GM23338 (cell line): ENCODE results near the gene USP6NL. TPM values are rescaled to one million over a fixed set of nuclear protein-coding genes. Genes with fewer than 3 reads are reported as not detected.

Source experiments
- ATAC-seq: fragments of 200-7000 bp; cut with Tn5 transposase; 3 replicates; pipeline ENCODE4 v1.9.1; 2020
- DNase-seq: peaks from one replicate; pipeline ENCODE4 v3.0.0-alpha.2; 2015; ENCODE audit warnings: low spot score
- H2AFZ ChIP-seq: fragments of 200-600 bp; sonication (generic); 2 replicates; pipeline ENCODE4 v1.8.0; 2016; ENCODE audit warnings: antibody characterized with exemption, mild to moderate bottlenecking, moderate library complexity
- H3F3A ChIP-seq: fragments of 200-600 bp; sonication (generic); replicated peaks from 2 replicates; pipeline ENCODE4 v1.8.0; 2017; ENCODE audit warnings: antibody characterized with exemption, mixed run types, low read depth
- H3K27ac ChIP-seq: fragments of 200-600 bp; sonication (generic); 2 replicates; pipeline ENCODE4 v1.6.1; 2016; ENCODE audit warnings: low read depth
- H3K27me3 ChIP-seq: fragments of 200-600 bp; sonication (generic); 2 replicates; pipeline ENCODE4 v1.8.0; 2016; ENCODE audit warnings: mild to moderate bottlenecking, mixed run types, moderate library complexity; ENCODE audit not compliant: insufficient read depth
- H3K36me3 ChIP-seq: fragments of 200-600 bp; sonication (generic); 2 replicates; pipeline ENCODE4 v1.8.0; 2016; ENCODE audit warnings: mild to moderate bottlenecking; ENCODE audit not compliant: insufficient read depth
- H3K4me1 ChIP-seq: fragments of 200-600 bp; sonication (generic); 2 replicates; pipeline ENCODE4 v1.8.0; 2016; ENCODE audit warnings: mild to moderate bottlenecking, moderate library complexity; ENCODE audit not compliant: insufficient read depth
- H3K4me2 ChIP-seq: fragments of 200-600 bp; sonication (generic); 2 replicates; pipeline ENCODE4 v1.7.1; 2017; ENCODE audit warnings: mixed run types
- H3K4me3 ChIP-seq: fragments of 200-600 bp; sonication (generic); 2 replicates; pipeline ENCODE4 v1.6.1; 2016; ENCODE audit warnings: mixed run types
- H3K79me2 ChIP-seq: fragments of 200-600 bp; sonication (generic); replicated peaks from 2 replicates; pipeline ENCODE4 v1.8.0; 2017; ENCODE audit warnings: mild to moderate bottlenecking; ENCODE audit not compliant: insufficient read depth
- H3K9me2 ChIP-seq: fragments of 200-600 bp; sonication (generic); 2 replicates; pipeline ENCODE4 v1.8.0; 2017; ENCODE audit not compliant: insufficient read depth
- H4K20me1 ChIP-seq: fragments of 200-600 bp; sonication (generic); replicated peaks from 2 replicates; pipeline ENCODE4 v1.8.0; 2017; ENCODE audit warnings: mild to moderate bottlenecking; ENCODE audit not compliant: insufficient read depth
- H3K27ac Mint-ChIP-seq: 2 replicates; pipeline ENCODE4 v1.8.0; 2020; ENCODE audit warnings: inconsistent platforms, mild to moderate bottlenecking, moderate library complexity, mixed read lengths
- H3K27me3 Mint-ChIP-seq: 3 replicates; pipeline ENCODE4 v1.8.0; 2022; ENCODE audit warnings: low read depth, mild to moderate bottlenecking, moderate library complexity, mixed read lengths, inconsistent platforms; ENCODE audit not compliant: insufficient read depth, poor library complexity
- H3K36me3 Mint-ChIP-seq: 3 replicates; pipeline ENCODE4 v1.8.0; 2021; ENCODE audit warnings: low read depth, mild to moderate bottlenecking, inconsistent platforms, moderate library complexity, mixed read lengths
- H3K4me1 Mint-ChIP-seq: 3 replicates; pipeline ENCODE4 v1.8.0; 2020; ENCODE audit warnings: mild to moderate bottlenecking, inconsistent platforms, mixed read lengths
- H3K4me3 Mint-ChIP-seq: 3 replicates; pipeline ENCODE4 v1.8.0; 2021; ENCODE audit warnings: moderate library complexity, mild to moderate bottlenecking, inconsistent platforms, mixed read lengths
- H3K9me3 Mint-ChIP-seq: 3 replicates; pipeline ENCODE4 v1.8.0; 2020; ENCODE audit warnings: moderate library complexity, mild to moderate bottlenecking, inconsistent platforms, mixed read lengths
- CTCF ChIP-seq, 2 experiments: fragments of 200-600 bp in 1 of 2; sonication (generic) in 1 of 2; conservative IDR thresholded peaks; 2 replicates each; pipeline versions ENCODE4 v1.5.1 to v1.6.1; 2016 to 2017; ENCODE audit warnings: antibody characterized with exemption in 2 of 2, low read depth in 2 of 2, mild to moderate bottlenecking in 2 of 2, moderate library complexity in 1 of 2
- EZH2 ChIP-seq: fragments of 200-600 bp; sonication (generic); IDR thresholded peaks from one replicate; pipeline ENCODE4 v1.8.0; 2017; ENCODE audit warnings: antibody characterized with exemption, mild to moderate bottlenecking, low read depth; ENCODE audit not compliant: unreplicated experiment
- NANOG ChIP-seq: IDR thresholded peaks from 2 replicates; pipeline ENCODE4 v1.6.1; 2016; ENCODE audit warnings: antibody characterized with exemption, borderline replicate concordance
- POLR2AphosphoS5 ChIP-seq: IDR thresholded peaks from 2 replicates; pipeline ENCODE4 v1.6.1; 2016; ENCODE audit warnings: antibody characterized with exemption, low read depth
- ZNF462 ChIP-seq: fragments of 250-450 bp; sonication (Bioruptor Pico); IDR thresholded peaks from 2 replicates; pipeline ENCODE4 v1.5.0; 2020; ENCODE audit warnings: mild to moderate bottlenecking, moderate library complexity
- polyA plus RNA-seq: library from polyadenylated mRNA; unstranded; fragments of >200 nt; fragmentation: Nextera tagmentation; extraction: Ambion mirVana; gene quantifications from 2 replicates; pipeline ENCODE4 v1.2.1, GENCODE V29; 2016
- total RNA-seq: library from RNA; depleted of rRNA; stranded (reverse); fragments of >200 nt; shearing (Covaris generic); gene quantifications from 2 replicates; pipeline ENCODE4 v1.2.3, GENCODE V29; 2014

USP6NL gene
- total and polyA plus RNA-seq, 2 experiments from 2014 or later = 8.1 to 29.7 TPM

DNA sequence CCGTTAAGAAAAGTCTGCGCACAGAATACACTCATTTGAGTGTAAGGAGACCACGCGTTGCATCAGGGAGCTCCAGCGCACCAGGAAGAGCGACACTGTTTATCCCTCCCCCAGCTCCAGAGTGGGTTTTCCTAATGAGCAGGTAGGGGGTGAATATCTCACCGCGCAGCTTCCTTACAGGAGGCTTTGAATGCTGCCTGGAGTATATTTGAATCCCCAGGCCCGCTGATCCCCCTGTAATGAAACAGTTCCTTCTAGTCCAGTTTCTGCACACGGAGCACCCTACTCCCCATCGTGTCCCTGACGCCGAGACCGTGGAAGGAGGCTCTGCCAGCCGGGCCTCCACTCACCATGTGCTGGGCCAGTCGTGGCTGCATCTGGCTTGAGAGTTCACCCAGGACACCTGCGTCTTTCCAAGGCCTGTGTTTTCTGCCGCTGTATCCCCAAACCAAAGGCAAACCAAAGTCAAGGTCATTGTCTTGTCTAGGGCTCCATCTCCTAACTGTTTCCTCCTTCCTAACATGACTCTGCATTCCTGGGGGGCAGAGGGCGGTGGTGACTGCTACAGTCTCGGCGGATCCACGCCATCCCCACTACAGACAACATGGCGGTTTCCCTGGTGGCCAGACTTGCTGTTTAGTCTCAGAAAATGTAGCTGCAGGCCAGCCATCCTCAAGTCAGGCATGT is 167.8 kb downstream of the USP6NL start (continued):
- TF ChIP-seq ZNF462 (CRISPR knock-in tag) = no peak

DNA sequence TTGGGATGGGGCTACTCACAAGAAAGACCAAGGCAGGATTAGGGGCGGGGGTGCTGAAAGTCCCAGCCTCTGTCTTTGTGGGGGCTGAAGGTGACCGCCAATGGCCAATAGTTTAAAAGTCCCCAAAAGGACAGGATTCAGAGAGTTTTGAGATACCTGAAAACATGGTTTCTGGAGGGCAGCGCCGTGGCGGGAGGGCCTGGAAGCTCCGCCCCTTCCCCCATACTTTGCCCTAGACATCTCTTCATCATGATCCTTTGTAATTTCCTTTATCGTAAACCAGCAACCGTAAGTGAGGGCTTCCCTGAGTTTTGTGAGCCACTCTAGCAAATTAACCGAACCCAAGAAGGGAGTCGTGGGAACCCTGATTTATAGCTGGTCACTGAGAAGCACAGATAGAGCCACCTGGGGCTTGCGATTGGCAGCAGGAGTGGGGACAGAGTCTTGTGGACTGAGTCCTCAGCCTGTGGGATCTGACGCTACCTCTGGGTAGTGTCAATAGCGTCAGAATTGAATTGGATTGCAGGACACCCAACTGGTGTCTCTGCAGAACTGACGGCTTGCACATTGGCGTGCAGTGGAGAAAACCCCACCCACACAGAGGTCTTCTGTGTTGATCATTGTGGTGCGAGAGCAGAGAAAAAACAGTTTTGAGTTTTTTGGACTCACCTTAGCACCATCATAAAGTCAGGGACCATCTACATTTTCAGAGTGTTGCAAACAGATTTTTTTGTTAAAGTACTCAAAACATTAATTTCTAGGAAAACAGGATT is 169.3 kb downstream of the USP6NL start:
- H3K4me3 Mint-ChIP-seq = no peak overlapping the region
- no peaks in the 10 kb centered on the region for H3K9me2 ChIP-seq
- no peak for DNase-seq
- TF ChIP-seq NANOG (no peak), EZH2 (no peak), POLR2AphosphoS5 (no peak), CTCF (conservative IDR thresholded peaks at IDR 0.05; ENCODE audit: low read depth in 2 of 2) (no peak), ZNF462 (CRISPR knock-in tag) (no peak)

More for the DNA sequence above, 169.3 kb downstream of the USP6NL start:
- H3F3A ChIP-seq = no peaks in the 10 kb centered on the region
- H3K27ac ChIP-seq = no peak overlapping the region
- H3K4me1 Mint-ChIP-seq = peaks cover 36% of the 10 kb centered on the region
- no peak overlapping the region for H3K4me2 ChIP-seq
- H4K20me1 ChIP-seq = no peaks in the 10 kb centered on the region
- H2AFZ ChIP-seq = no peak overlapping the region
- H3K79me2 ChIP-seq = no peaks in the 10 kb centered on the region
- H3K27ac Mint-ChIP-seq = no peak overlapping the region
- peaks cover 15% of the 10 kb centered on the region for H3K27me3 Mint-ChIP-seq
- peaks cover 32% of the 10 kb centered on the region for H3K4me1 ChIP-seq
- no peak for ATAC-seq
- no peaks in the 10 kb centered on the region for H3K36me3 ChIP-seq
- no peaks in the 10 kb centered on the region for H3K27me3 ChIP-seq
- no peaks in the 10 kb centered on the region; the same call in 2 of the 3 replicates for H3K9me3 Mint-ChIP-seq
- H3K4me3 ChIP-seq = no peak overlapping the region
- no peaks in the 10 kb centered on the region for H3K36me3 Mint-ChIP-seq
